Medulla oblongata (tissue), 1 donor: ENCODE measurements around the gene ARHGEF33.

ENCODE experiments used
- DNase-seq: peaks from one replicate; pipeline ENCODE4 v3.0.0-alpha.2; 2015; ENCODE audit errors: extremely low spot score

Gene ARHGEF33

GRCh38 chr2:39017334-39017733 lies 127.7 kb downstream of the ARHGEF33 start:
- DNase-seq = no peak

- DNase-seq = no peak
These were observed 129.0 kb downstream of the ARHGEF33 start for GRCh38 chr2:39018638-39019037.

GRCh38 chr2:39020383-39020782 lies 130.7 kb downstream of the ARHGEF33 start:
- no peak for DNase-seq

- DNase-seq = no peak
These were observed 133.1 kb downstream of the ARHGEF33 start for GRCh38 chr2:39022642-39023235.

GRCh38 chr2:39023649-39024048 lies 134.0 kb downstream of the ARHGEF33 start:
- DNase-seq = no peak

GRCh38 chr2:39024833-39025232 lies 135.2 kb downstream of the ARHGEF33 start:
- DNase-seq = no peak
